Activated CD8-positive, alpha-beta memory T cell treated with anti-CD3 and anti-CD28 coated beads, Interleukin-2, amount 50 U/mL, for 1 hour (primary cell): ENCODE measurements around the gene TMEM184A.

Experiments used
- DNase-seq: peaks from one replicate; pipeline ENCODE4 v3.0.0-alpha.2; 2020; ENCODE audit errors: extremely low read depth

The TMEM184A gene

GRCh38 chr7:1567896-1568510 is 12.0 kb upstream of the TMEM184A start:
- DNase-seq: no peak

GRCh38 chr7:1567049-1567771 is 11.2 kb upstream of the TMEM184A start:
- DNase-seq: no peak

- no peak for DNase-seq
Measured at GRCh38 chr7:1566687-1567048, 10.7 kb upstream of the TMEM184A start.

GRCh38 chr7:1564603-1565022 is 8.6 kb upstream of the TMEM184A start:
- no peak for DNase-seq

GRCh38 chr7:1563981-1564602 is 8.1 kb upstream of the TMEM184A start:
- no peak for DNase-seq

- DNase-seq: no peak
Measured at GRCh38 chr7:1562597-1563051, 6.6 kb upstream of the TMEM184A start.

- no peak for DNase-seq
Measured at GRCh38 chr7:1562116-1562515, 6.1 kb upstream of the TMEM184A start.

GRCh38 chr7:1561036-1561940 is 5.3 kb upstream of the TMEM184A start:
- no peak for DNase-seq

- no peak for DNase-seq
Measured at GRCh38 chr7:1560620-1561031, 4.6 kb upstream of the TMEM184A start.

- no peak for DNase-seq
Measured at GRCh38 chr7:1559626-1560590, 3.9 kb upstream of the TMEM184A start.

- DNase-seq: no peak
Measured at GRCh38 chr7:1558841-1559625, 3.0 kb upstream of the TMEM184A start.

- no peak for DNase-seq
Measured at GRCh38 chr7:1558181-1558811, 2.3 kb upstream of the TMEM184A start.

GRCh38 chr7:1557771-1558170 is 1.8 kb upstream of the TMEM184A start:
- no peak for DNase-seq

GRCh38 chr7:1557006-1557405 is 1.0 kb upstream of the TMEM184A start:
- no peak for DNase-seq

GRCh38 chr7:1555046-1555812 is 776 bp downstream of the TMEM184A start:
- DNase-seq: no peak

GRCh38 chr7:1554333-1555045 is 1.5 kb downstream of the TMEM184A start:
- DNase-seq: no peak

GRCh38 chr7:1553512-1554210 is 2.3 kb downstream of the TMEM184A start:
- DNase-seq: no peak

GRCh38 chr7:1552200-1552599 is 3.8 kb downstream of the TMEM184A start:
- DNase-seq: no peak
